Astrocyte (in vitro differentiated cells and primary cell): ENCODE data around the gene ARHGEF11. TPM values are rescaled to one million over a fixed set of nuclear protein-coding genes. Genes with fewer than 3 reads are reported as not detected.
A peak's percentile ranks its signal among the peaks of the same experiment; 100 is the strongest.

Source experiments
- DNase-seq: peaks from one replicate; pipeline ENCODE4 v3.0.0-alpha.2; 2010; ENCODE audit warnings: low read depth
- FAIRE-seq: peaks from 2 replicates; lab custom pipeline; 2011; peaks lifted over from hg19 to GRCh38; lab: Jason Lieb, UNC
- H2AFZ ChIP-seq: 2 replicates; pipeline ENCODE4 v1.6.0; 2012; ENCODE audit warnings: low read depth, low read length, inconsistent platforms
- H3K27ac ChIP-seq: 2 replicates; pipeline ENCODE4 v1.5.1; 2011; ENCODE audit warnings: low read depth, low read length, inconsistent platforms
- H3K27me3 ChIP-seq: 2 replicates; pipeline ENCODE4 v1.6.0; 2011; ENCODE audit warnings: low read length, inconsistent platforms; ENCODE audit not compliant: insufficient read depth
- H3K36me3 ChIP-seq: 2 replicates; pipeline ENCODE4 v1.5.1; 2011; ENCODE audit warnings: low read length, inconsistent platforms; ENCODE audit not compliant: insufficient read depth
- H3K4me1 ChIP-seq: 2 replicates; pipeline ENCODE4 v1.5.1; 2011; ENCODE audit warnings: low read length, inconsistent platforms; ENCODE audit not compliant: insufficient read depth
- H3K4me2 ChIP-seq: 2 replicates; pipeline ENCODE4 v1.6.0; 2012; ENCODE audit warnings: low read length, inconsistent platforms
- H3K4me3 ChIP-seq: 2 replicates; pipeline ENCODE4 v1.5.1; 2011; ENCODE audit warnings: low read depth, mild to moderate bottlenecking, low read length, inconsistent platforms; ENCODE audit not compliant: insufficient read depth
- H3K79me2 ChIP-seq: 2 replicates; pipeline ENCODE4 v1.6.0; 2012; ENCODE audit warnings: mild to moderate bottlenecking, low read length, inconsistent platforms; ENCODE audit not compliant: insufficient read depth
- H3K9ac ChIP-seq: 2 replicates; pipeline ENCODE4 v1.6.0; 2012; ENCODE audit warnings: mild to moderate bottlenecking, low read length, inconsistent platforms
- H3K9me3 ChIP-seq: 2 replicates; pipeline ENCODE4 v1.5.1; 2012; ENCODE audit warnings: low read depth, mild to moderate bottlenecking, low read length, inconsistent platforms; ENCODE audit not compliant: insufficient read depth
- H4K20me1 ChIP-seq: 2 replicates; pipeline ENCODE4 v1.6.0; 2012; ENCODE audit warnings: low read length, inconsistent platforms; ENCODE audit not compliant: insufficient read depth
- H3K27ac Mint-ChIP-seq: one replicate; pipeline ENCODE4 v1.8.0; 2021; ENCODE audit warnings: mild to moderate bottlenecking, mixed read lengths; ENCODE audit not compliant: unreplicated experiment
- H3K27me3 Mint-ChIP-seq: one replicate; pipeline ENCODE4 v1.8.0; 2021; ENCODE audit warnings: low read depth, mixed read lengths; ENCODE audit not compliant: unreplicated experiment
- H3K36me3 Mint-ChIP-seq: one replicate; pipeline ENCODE4 v1.8.0; 2021; ENCODE audit warnings: low read depth, mixed read lengths; ENCODE audit not compliant: unreplicated experiment
- H3K4me1 Mint-ChIP-seq: one replicate; pipeline ENCODE4 v1.8.0; 2021; ENCODE audit warnings: low read depth, mixed read lengths; ENCODE audit not compliant: unreplicated experiment
- H3K4me3 Mint-ChIP-seq: one replicate; pipeline ENCODE4 v1.8.0; 2021; ENCODE audit warnings: mild to moderate bottlenecking, moderate library complexity, mixed read lengths; ENCODE audit not compliant: unreplicated experiment
- H3K9me3 Mint-ChIP-seq: one replicate; pipeline ENCODE4 v1.8.0; 2021; ENCODE audit warnings: mild to moderate bottlenecking, mixed read lengths; ENCODE audit not compliant: unreplicated experiment
- EZH2 ChIP-seq: IDR thresholded peaks from 2 replicates; pipeline ENCODE4 v1.6.1; 2012; ENCODE audit warnings: mild to moderate bottlenecking, low read length, inconsistent platforms; ENCODE audit not compliant: insufficient read depth
- total RNA-seq: library from RNA; stranded (reverse); gene quantifications from 2 replicates; pipeline ENCODE4 v1.2.1, GENCODE V29; 2021
- TF ChIP-seq, protein P1 (sequence below): IDR thresholded peaks from 2 replicates; pipeline ENCODE4 v1.5.1; 2011; ENCODE audit warnings: low read depth, mild to moderate bottlenecking, inconsistent platforms, low read length, moderate library complexity; ENCODE audit not compliant: insufficient read depth

The ARHGEF11 gene
- total RNA-seq, 1 donor from 2014 or later: 29.2 TPM

DNA sequence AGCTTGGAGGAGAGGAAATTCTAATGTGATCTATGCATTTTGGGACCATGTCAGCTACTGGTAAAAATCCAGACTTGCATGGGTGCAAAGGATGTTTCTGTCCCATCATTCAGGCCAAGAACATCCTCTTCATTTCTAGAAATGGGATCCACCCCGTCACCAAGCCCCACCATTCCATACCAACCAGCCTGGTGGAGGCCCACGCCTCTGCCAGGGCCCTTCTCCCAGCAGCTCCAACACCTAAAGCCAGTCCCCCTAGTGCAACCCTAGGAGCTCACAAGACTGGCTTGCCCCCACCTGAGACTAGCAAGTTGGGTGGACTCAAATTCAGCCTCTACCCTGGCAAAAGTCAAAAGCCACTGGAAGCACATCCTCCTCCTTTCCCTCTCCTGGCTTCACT lies 1.9 kb downstream of the ARHGEF11 start:
- Mint-ChIP-seq H3K4me3 (peak overlapping the region; percentile 92), H3K27ac (no peak overlapping the region), H3K4me1 (peaks cover 30% of the 10 kb centered on the region), H3K9me3 (no peaks in the 10 kb centered on the region), H3K27me3 (no peaks in the 10 kb centered on the region), H3K36me3 (no peaks in the 10 kb centered on the region)
- Histone ChIP-seq H3K27me3 (no peaks in the 10 kb centered on the region), H3K9me3 (no peaks in the 10 kb centered on the region), H3K79me2 (peaks cover 61% of the 10 kb centered on the region), H2AFZ (no peak overlapping the region), H3K27ac (no peak overlapping the region), H3K4me3 (peak overlapping the region; percentile 97), H4K20me1 (peaks cover 59% of the 10 kb centered on the region), H3K9ac (no peak overlapping the region), H3K36me3 (no peaks in the 10 kb centered on the region), H3K4me2 (peak overlapping the region; percentile 97), H3K4me1 (peaks cover 27% of the 10 kb centered on the region)
- TF ChIP-seq, protein P1, sequence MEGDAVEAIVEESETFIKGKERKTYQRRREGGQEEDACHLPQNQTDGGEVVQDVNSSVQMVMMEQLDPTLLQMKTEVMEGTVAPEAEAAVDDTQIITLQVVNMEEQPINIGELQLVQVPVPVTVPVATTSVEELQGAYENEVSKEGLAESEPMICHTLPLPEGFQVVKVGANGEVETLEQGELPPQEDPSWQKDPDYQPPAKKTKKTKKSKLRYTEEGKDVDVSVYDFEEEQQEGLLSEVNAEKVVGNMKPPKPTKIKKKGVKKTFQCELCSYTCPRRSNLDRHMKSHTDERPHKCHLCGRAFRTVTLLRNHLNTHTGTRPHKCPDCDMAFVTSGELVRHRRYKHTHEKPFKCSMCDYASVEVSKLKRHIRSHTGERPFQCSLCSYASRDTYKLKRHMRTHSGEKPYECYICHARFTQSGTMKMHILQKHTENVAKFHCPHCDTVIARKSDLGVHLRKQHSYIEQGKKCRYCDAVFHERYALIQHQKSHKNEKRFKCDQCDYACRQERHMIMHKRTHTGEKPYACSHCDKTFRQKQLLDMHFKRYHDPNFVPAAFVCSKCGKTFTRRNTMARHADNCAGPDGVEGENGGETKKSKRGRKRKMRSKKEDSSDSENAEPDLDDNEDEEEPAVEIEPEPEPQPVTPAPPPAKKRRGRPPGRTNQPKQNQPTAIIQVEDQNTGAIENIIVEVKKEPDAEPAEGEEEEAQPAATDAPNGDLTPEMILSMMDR: no peak
- no peak for TF ChIP-seq EZH2
- no peak for DNase-seq
- no peak for FAIRE-seq

GRCh38 chr1:157042846-157043245 lies 2.7 kb downstream of the ARHGEF11 start:
- Histone ChIP-seq H3K4me2 (peak overlapping the region; percentile 97), H3K27ac (no peak overlapping the region), H3K79me2 (peaks cover 69% of the 10 kb centered on the region), H3K4me3 (peak overlapping the region; percentile 97), H2AFZ (no peak overlapping the region), H3K9ac (no peak overlapping the region), H3K27me3 (no peaks in the 10 kb centered on the region), H3K9me3 (no peaks in the 10 kb centered on the region), H3K4me1 (peaks cover 27% of the 10 kb centered on the region), H3K36me3 (no peaks in the 10 kb centered on the region), H4K20me1 (peaks cover 67% of the 10 kb centered on the region)
- FAIRE-seq (no peak), DNase-seq (no peak)
- TF ChIP-seq EZH2: no peak
- TF ChIP-seq, protein P1: no peak
- H3K27me3 Mint-ChIP-seq: no peaks in the 10 kb centered on the region
- H3K36me3 Mint-ChIP-seq: no peaks in the 10 kb centered on the region
- H3K4me1 Mint-ChIP-seq: peaks cover 31% of the 10 kb centered on the region
- H3K9me3 Mint-ChIP-seq: no peaks in the 10 kb centered on the region
- no peak overlapping the region for H3K27ac Mint-ChIP-seq
- H3K4me3 Mint-ChIP-seq: peak overlapping the region; percentile 92

- Histone ChIP-seq H3K4me1 (peaks cover 27% of the 10 kb centered on the region), H3K4me3 (no peak overlapping the region), H4K20me1 (peaks cover 80% of the 10 kb centered on the region), H2AFZ (no peak overlapping the region), H3K36me3 (no peaks in the 10 kb centered on the region), H3K9me3 (no peaks in the 10 kb centered on the region), H3K9ac (no peak overlapping the region), H3K79me2 (peaks cover 82% of the 10 kb centered on the region), H3K27me3 (no peaks in the 10 kb centered on the region), H3K27ac (no peak overlapping the region), H3K4me2 (peak overlapping the region; percentile 29)
- FAIRE-seq (no peak), DNase-seq (peak; percentile 80)
- no peak overlapping the region for H3K4me3 Mint-ChIP-seq
- H3K9me3 Mint-ChIP-seq: no peaks in the 10 kb centered on the region
- no peaks in the 10 kb centered on the region for H3K36me3 Mint-ChIP-seq
- no peak for TF ChIP-seq EZH2
- TF ChIP-seq, protein P1: no peak
- H3K27me3 Mint-ChIP-seq: no peaks in the 10 kb centered on the region
- no peak overlapping the region for H3K27ac Mint-ChIP-seq
- H3K4me1 Mint-ChIP-seq: peaks cover 29% of the 10 kb centered on the region
These were observed 4.7 kb downstream of the ARHGEF11 start for GRCh38 chr1:157040802-157041201.
